Measurements from ENCODE around the gene AGAP3. TPM values are rescaled to one million over a fixed set of nuclear protein-coding genes. Genes with fewer than 3 reads are reported as not detected.

The AGAP3 gene
- total RNA-seq, 1 experiment from 2014 or later, result 32.6 TPM

DNA sequence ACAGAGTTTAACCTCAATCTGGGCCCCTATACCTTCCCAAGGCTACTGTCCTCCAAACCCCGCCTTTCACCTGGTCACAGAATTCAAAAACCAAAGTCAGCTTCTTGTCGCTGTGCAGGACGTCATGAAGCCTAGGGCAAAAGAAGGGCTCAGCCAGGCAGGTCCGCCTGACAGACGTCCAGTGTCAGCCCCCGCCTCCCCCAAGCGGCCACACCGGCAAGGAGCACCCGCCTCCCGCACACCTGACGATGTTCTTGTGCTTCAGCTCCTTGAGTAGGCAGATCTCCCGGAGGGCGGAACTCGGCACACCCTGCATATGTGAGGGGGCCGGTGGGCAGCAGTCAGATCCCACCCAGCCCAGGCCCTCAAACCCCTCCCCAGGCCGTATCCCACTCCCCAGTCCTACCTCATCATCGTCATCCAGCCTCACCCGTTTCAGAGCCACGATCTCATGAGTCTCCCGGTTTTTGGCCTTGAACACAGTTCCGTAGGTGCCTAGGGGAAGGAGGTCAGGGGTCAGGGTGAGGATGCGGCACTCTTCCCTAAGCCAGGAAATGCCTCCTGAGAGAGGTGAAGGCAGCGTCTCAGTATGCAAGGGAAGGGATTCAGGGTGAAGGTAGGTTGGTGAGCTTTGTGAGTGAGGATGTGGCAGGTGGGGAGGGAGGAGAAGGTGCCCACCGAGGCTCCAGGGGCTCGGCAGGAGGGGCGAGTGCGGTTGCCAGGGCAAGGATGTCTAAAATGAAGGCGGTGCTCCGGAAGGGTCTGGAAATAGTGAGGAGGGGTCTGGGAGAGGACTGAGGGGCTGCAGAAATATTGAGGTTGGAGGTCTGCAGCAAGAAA lies 29.4 kb upstream of the AGAP3 start:
- in situ Hi-C loops (cut with HindIII; ENCODE audit: low pct_unique_long_range_greater_than_20kb, low sequenced_read_pairs), result no loop called here
- DNase-seq (ENCODE audit: low read depth), result no peak

DNA sequence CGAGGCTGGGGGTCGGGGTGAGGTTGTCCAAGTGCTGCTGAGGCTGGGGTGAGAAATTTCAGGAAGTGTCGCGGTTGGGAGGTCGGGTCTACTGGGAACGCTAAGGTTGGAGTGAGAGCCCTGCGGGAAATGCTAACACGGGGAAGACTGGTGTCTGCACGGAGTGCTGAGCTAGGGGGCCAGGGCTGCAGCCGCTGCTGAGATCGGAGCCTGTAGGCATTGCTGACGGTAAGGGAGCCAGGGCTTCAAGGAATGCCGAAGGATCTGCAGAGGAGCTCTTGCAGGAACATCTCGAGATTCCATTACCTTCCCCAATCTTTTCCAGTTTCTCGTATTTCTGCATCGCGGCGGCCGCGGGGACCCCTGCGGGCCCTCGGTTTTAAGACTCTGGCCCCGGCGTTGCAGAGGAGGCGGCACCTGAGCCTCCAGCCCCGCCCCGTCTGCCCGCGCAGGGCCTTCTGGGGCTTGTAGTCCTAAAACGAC lies 28.7 kb upstream of the AGAP3 start, which contains the start of gene CDK5:
Gene CDK5, minus strand, starts transcription at position 392 of the 483 bp plus-strand sequence. Its CDS starts 49 bp downstream, at position 343.
- in situ Hi-C loops (cut with HindIII; ENCODE audit: low pct_unique_long_range_greater_than_20kb, low sequenced_read_pairs), result no loop called here

DNA sequence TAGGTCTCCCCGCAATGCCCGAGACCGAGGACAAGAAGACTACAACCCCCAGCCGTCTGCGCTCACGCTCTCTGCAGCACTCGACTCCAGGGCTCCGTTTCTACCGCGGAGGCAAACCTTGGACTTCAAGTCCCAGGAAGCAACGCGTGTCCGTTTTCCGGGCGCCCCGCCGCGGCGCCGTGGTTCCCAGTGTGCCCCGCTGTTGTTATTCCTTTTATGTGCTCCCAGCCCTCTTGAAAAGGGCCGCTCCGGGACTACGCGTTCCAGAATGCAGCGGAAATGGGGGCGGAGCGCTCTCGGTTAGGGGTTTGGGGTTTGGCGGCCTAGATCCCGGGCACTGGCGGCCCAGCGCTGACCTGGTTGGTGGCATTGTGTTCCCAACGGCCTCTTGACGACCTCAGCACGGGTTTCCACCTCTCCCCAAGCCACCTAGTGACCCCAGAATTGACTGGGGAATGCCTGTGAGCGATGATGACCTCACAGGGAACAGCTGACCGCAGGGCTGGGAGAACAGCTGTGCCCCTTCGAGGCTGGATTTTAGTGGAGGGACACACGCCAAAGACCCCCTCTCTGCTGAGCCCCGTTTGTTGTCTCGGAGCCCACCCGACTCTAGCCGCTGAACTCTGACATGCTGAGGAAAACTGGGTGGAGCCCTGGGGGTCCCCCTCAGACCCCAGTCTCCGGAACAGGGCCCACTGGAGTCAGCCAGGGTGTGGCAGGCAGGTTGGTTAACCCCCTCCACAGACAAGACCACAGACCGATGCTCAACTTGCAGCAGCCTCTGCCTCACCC lies 28.1 kb upstream of the AGAP3 start:
- in situ Hi-C loops (cut with HindIII; ENCODE audit: low pct_unique_long_range_greater_than_20kb, low sequenced_read_pairs), result no loop called here
- DNase-seq (ENCODE audit: low read depth), result peak; percentile 98

More for the DNA sequence above, 28.7 kb upstream of the AGAP3 start, which contains the start of gene CDK5:
- no peak for DNase-seq (ENCODE audit: low read depth)

DNA sequence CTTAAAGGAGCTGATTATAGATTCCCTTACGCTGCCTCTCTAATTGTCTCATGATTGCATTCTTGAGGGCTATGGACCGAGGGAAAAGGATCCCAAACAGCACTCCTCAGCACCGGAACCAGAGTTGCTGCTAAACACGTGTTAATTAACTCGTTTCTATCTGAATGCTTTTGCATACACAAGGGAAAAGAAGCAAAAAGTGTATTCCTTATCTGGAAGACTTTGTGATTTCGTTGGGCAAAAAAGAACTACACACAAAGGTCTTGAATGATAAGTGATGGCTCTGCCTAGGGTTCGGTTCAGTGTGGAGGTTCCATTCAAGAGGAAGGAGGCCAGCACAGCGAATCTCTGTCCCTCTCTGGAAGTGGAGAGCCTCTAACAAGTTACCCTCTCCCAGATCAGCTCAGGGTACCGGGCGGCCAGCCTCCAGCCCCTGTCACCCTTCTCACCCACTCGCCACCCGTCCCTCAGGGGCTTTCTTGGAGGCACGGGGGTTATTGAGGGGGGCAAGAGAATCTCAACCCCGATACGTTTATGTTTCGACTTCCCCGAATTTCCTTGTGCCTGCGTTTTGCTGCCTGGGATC lies 27.4 kb upstream of the AGAP3 start:
- DNase-seq (ENCODE audit: low read depth), result no peak
- in situ Hi-C loops (cut with HindIII; ENCODE audit: low pct_unique_long_range_greater_than_20kb, low sequenced_read_pairs), result no loop called here

DNA sequence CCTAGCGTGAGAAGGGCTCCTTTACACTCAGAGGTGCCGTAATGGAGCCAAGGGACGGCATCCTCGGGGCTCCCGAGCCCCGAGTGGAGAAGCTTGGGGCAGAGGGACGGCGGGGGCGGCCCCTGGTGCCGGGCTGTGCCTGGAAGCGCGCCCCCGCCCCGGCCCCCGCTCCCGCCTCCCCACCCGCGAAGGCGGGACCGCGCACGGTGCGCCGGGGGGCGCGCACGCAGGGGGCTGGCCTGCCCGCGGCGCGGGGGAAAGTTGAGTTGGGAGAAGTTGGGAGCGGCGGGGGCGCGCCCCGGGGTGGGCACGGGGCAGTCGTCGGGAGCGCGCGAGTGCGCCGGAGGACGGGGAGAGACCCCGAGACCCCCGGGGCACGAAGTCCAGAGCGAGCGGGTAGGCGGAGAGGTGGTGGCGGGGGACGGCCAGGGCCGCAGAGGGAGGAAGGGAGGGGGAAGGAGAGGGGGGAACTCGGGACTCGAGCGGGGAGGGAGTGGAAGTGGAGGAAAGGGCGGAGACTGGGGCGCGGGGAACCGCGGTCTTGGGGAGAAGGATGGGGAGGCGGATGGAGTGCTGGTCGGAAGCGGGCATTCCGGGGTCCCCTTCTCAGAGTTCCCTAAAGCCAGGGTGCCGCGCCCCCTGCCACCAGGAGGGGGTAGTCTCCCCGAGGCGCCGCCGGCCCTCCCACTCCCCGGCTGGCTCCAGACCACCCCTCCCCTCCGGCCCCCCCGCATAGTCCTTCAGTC lies 26.7 kb upstream of the AGAP3 start, which contains the start of gene SLC4A2:
Gene SLC4A2, plus strand, starts transcription at position 223 of the 746 bp plus-strand sequence. CDS start 2,399 bp downstream, outside the sequence.
- in situ Hi-C loops (cut with HindIII; ENCODE audit: low pct_unique_long_range_greater_than_20kb, low sequenced_read_pairs), result no loop called here
- DNase-seq (ENCODE audit: low read depth), result peak; percentile 73

DNA sequence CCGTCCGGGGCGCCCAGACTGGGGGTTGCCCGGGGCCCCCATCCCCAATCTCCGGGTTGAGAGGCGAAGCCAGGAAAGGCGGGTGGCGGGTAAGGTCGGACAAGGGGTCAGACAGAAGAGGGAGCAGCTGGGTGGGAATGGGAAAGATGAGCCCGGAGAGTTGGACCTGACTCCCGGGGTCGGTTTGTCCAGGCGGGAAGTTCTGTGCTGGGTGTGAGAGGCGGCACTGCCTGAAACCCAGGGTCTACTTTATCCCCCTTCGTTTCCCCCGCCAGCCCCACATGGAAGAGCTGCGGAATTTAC lies 26.2 kb upstream of the AGAP3 start:
- in situ Hi-C loops (cut with HindIII; ENCODE audit: low pct_unique_long_range_greater_than_20kb, low sequenced_read_pairs), result no loop called here
- DNase-seq (ENCODE audit: low read depth), result peak; percentile 50

DNA sequence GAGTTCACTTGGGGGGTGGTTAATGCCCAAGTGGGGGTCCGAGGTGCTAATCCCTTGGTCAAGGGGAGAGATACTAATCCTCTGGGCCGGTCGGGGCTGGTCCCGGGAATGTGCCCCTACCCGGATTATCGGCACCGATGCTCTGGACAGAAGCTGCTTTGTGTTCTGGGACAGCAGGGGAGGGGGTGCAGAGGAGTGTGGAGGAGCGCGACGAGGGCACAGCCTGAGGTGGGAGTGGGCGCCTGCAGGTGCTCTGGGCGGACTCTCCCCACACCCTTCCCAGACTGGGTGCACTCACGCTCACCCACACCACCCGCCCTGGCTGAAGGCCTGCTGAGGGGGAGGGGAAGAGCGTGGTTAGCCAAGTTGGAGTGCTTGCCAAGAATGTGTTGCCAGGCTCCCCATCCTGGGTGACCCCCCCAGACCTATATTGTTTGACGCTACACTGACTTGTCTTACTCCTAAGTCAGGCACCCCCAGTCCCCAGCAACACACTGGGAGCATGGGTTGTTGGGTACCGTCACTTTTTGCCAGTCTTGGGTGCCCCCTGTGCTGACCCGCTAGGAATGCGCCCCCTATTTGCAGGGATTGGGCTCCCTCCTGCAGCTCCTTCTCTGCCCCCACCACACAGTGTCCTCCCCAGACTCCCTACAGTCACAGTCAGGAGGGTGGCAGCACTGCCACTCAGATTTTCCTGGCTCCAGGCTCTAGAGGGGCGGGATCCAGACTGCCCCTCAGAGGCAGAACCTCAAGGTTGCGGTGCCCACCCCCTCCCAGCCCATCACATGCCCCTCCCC lies 25.7 kb upstream of the AGAP3 start:
- in situ Hi-C loops (cut with HindIII; ENCODE audit: low pct_unique_long_range_greater_than_20kb, low sequenced_read_pairs), result no loop called here
- DNase-seq (ENCODE audit: low read depth), result peak; percentile 91

DNA sequence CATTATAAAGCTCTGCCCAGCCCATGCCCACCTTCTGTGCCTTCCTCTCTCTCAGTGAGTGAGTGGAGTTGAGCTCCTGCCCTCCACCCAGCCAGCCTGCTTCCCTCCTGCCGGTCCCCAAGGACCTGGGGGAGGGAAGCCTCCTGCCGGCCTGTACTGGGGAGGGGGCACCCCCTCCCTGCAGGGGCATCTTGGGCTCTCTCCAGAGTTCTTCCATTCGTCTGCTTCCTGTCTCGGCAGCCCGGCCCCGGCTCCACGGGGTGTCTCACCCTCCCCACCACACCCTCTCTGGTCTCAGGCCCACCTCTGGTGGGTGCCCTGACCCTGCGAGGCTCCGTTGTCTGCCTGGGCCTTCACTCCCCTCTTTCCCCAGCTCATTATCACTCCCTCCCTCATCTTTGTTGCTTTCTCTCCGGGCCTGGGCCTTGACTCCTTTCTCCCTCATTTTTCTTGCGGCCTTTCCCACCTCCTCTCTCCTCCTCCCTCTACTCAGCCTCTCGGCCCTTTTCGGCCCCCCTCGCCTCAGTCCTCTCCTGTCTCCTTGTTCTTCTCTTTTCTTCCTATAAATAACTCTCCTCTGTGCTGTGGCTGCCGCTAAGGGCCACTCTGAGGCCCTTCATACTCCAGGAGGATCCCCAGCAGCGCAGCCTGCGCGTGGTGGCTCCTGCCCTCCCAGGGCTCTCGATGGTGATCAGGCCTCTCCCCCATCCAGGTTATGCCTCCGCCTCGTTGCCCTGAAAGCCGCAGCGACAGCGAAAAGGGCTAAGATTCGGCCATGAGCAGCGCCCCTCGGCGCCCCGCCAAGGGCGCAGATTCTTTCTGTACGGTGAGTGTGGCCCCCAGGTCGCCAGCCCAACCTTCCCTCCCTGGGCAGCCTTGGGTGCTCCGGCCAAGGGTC lies 24.8 kb upstream of the AGAP3 start:
- DNase-seq (ENCODE audit: low read depth), result no peak
- in situ Hi-C loops (cut with HindIII; ENCODE audit: low pct_unique_long_range_greater_than_20kb, low sequenced_read_pairs), result no loop called here

DNA sequence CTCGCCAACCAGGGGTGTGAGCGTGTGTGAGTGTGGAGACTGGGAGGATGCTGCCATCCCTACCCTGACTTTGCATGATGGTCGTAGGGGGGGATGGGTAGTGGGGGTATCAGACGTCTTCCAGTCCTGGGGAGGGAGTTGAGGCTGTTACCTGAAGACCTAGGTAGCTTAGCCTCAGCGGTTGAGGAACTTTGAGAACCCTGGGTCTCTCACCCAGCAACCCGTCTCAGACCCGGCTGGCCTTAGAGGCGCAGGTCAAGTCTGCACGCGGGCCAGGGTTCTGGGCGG lies 24.2 kb upstream of the AGAP3 start:
- in situ Hi-C loops (cut with HindIII; ENCODE audit: low pct_unique_long_range_greater_than_20kb, low sequenced_read_pairs), result no loop called here
- DNase-seq (ENCODE audit: low read depth), result no peak

DNA sequence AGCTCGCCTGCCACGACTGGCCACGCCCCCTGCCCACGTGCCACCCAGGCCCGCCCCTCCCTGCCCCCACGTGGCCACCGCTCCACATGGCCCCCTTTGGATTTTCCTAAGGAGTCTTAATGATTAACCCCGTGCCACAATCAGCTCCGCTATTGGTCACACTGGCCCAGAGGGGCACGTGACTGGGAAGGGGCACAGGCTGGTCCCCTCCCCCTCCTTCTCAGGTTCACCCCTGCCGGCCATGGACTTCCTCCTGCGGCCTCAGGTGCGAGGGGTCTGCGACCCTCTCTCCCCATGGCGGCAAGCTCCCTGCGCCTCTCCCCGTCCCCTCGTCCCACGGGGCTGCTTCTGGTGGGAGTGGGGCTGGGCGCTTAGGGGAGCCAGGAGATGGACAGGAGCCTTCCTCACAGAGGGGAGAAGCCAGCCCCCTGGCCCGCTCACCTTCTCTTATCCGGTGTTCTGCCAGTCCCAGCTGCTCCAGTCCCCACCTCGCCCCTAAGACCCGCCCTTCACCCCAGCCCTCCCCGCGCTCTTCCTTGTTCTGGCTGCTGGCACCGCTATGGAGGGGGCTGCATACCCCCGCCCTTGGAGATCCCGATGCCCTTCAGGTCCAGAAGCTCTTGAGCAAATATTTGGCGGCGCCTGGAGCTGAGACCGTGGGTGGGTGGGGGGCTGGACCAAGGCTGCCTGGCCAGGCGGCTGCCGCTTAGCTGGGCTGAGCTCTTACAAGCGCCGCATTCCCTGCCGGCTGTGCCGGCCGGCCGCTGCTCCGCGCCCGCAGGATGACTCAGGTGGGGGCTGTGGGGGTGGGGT lies 23.7 kb upstream of the AGAP3 start:
- peak; percentile 91 for DNase-seq (ENCODE audit: low read depth)
- in situ Hi-C loops (cut with HindIII; ENCODE audit: low pct_unique_long_range_greater_than_20kb, low sequenced_read_pairs), result no loop called here

DNA sequence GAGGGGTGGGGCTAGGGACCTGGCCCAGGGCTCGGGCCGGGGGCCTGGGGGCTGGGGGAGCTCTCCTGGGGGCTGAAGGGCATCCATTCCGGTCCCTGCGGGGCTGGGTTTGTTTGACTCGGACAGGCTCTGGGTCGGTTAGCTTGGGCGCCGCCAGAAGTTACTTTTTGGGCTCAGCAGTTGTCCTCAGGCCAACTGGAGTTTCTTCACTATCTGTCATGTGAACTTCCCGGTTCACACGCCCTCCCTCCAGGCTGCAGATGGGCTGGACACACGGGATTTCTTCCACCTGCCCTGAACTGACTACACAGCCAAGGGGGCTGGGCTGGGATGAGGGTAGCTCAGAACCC lies 23.1 kb upstream of the AGAP3 start:
- in situ Hi-C loops (cut with HindIII; ENCODE audit: low pct_unique_long_range_greater_than_20kb, low sequenced_read_pairs), result no loop called here
- no peak for DNase-seq (ENCODE audit: low read depth)

DNA sequence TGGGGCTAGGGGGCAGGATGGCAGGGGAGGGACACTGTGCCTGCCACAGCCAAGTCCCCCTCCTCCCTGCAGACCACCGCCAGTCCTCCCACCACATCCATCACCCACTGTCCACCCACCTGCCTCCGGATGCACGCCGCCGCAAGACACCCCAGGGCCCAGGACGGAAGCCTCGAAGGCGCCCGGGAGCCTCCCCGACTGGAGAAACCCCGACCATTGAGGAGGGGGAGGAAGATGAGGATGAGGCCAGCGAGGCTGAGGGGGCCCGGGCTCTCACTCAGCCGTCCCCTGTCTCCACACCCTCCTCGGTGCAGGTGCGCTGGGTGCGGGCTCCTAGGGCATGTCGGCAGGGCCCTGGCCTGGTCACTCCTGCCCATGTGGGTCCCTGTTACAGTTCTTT lies 21.8 kb upstream of the AGAP3 start:
- DNase-seq (ENCODE audit: low read depth), result no peak
- in situ Hi-C loops (cut with HindIII; ENCODE audit: low pct_unique_long_range_greater_than_20kb, low sequenced_read_pairs), result no loop called here

DNA sequence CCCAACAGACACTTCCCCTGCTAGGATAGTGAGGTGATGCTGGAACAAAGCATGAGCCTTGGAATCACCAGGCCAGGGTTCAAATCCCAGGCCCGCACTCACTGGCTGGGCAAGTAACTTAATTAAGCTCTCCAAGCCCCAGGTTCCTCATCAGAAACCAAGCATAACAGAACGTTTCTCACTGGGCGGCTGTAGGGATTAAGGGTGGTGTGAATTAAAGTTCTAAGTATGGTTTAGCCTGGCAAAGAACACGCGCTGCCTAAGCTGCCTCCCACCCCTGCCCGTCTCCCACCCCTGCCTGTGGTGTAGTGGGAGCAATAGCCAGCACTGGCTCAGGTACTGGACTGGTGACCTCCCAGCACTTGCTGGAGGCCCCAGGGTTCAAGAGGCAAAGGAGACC lies 21.3 kb upstream of the AGAP3 start:
- DNase-seq (ENCODE audit: low read depth), result no peak
- in situ Hi-C loops (cut with HindIII; ENCODE audit: low pct_unique_long_range_greater_than_20kb, low sequenced_read_pairs), result no loop called here

DNA sequence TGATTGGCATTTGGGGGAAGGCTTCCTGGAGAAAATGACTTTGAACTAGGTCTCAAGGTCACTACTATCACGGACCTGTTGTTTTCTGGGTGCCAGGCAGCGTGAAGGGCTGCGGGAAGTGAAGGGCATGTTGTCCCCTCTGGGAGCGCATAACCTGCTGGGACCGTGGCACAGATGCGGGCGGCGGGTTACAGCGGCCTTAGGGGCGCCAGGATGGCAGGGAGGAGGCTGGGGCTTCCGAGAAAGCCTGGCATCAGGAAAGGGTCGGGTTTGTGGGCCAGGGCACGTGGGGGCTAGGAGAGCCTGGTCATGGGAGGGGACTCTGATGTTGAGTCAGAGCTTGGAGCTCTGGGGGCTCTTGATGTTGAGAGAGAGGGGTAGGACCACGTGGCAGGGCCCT lies 20.8 kb upstream of the AGAP3 start:
- in situ Hi-C loops (cut with HindIII; ENCODE audit: low pct_unique_long_range_greater_than_20kb, low sequenced_read_pairs), result no loop called here

DNA sequence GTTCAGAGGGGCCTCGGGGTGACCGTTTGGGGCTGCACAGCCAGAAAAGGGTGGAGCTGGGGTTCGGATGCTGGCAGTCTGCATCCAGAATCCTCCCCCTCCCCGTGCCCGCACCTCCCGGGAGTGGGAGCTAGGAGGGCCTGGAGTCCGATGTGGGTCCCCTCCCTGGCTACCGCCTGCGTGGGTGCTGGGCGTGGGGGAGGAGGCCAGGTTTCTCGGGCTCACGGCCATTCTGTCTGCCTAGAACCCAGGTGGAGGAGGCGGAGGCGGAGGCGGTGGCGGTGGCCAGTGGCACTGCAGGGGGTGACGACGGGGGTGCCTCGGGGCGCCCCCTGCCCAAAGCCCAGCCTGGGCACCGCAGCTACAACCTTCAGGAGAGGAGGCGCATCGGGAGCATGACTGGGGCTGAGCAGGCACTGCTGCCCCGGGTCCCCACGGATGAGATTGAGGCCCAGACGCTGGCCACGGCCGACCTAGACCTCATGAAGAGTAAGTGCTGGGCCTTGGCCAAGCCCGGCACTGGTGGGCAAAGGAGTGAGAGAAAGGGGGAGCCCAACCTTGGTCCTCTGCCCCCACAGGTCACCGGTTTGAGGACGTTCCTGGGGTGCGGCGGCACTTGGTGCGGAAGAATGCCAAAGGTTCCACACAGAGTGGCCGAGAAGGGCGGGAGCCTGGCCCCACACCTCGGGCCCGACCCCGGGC lies 19.9 kb upstream of the AGAP3 start:
- DNase-seq (ENCODE audit: low read depth), result no peak
- in situ Hi-C loops (cut with HindIII; ENCODE audit: low pct_unique_long_range_greater_than_20kb, low sequenced_read_pairs), result no loop called here

More for the DNA sequence above, 20.8 kb upstream of the AGAP3 start:
- DNase-seq (ENCODE audit: low read depth), result no peak

Measured in Caki2 (cell line).